HG03457 (cell line): ENCODE measurements around the gene STK35.

ENCODE experiments used
- ATAC-seq: cut with Tn5 transposase; IDR thresholded peaks from one replicate; pipeline ENCODE4 v1.9.1; 2021; ENCODE audit warnings: moderate number of reproducible peaks; ENCODE audit not compliant: unreplicated experiment

The STK35 gene

GRCh38 chr20:2103461-2104153 lies 2.0 kb downstream of the STK35 start:
- ATAC-seq, result no peak

- ATAC-seq, result no peak
These were observed 2.6 kb downstream of the STK35 start for GRCh38 chr20:2104236-2104635.

- no peak for ATAC-seq
These were observed 6.9 kb downstream of the STK35 start for GRCh38 chr20:2108498-2108897.

- ATAC-seq, result no peak
These were observed 7.4 kb downstream of the STK35 start for GRCh38 chr20:2108987-2109386.

- ATAC-seq, result no peak
These were observed 8.0 kb downstream of the STK35 start for GRCh38 chr20:2109425-2110210.

GRCh38 chr20:2112910-2113309 lies 11.3 kb downstream of the STK35 start:
- ATAC-seq, result no peak

- no peak for ATAC-seq
These were observed 12.7 kb downstream of the STK35 start for GRCh38 chr20:2114127-2114959.

GRCh38 chr20:2114990-2115681 lies 13.5 kb downstream of the STK35 start:
- ATAC-seq, result no peak

- ATAC-seq, result no peak
These were observed 14.7 kb downstream of the STK35 start for GRCh38 chr20:2116170-2116940.

- no peak for ATAC-seq
These were observed 17.2 kb downstream of the STK35 start for GRCh38 chr20:2118783-2119182.

GRCh38 chr20:2122936-2123335 lies 21.3 kb downstream of the STK35 start:
- ATAC-seq, result no peak

GRCh38 chr20:2123720-2124119 lies 22.1 kb downstream of the STK35 start:
- no peak for ATAC-seq

- ATAC-seq, result no peak
These were observed 23.1 kb downstream of the STK35 start for GRCh38 chr20:2124564-2125213.

- no peak for ATAC-seq
These were observed 24.0 kb downstream of the STK35 start for GRCh38 chr20:2125474-2126112.

- ATAC-seq, result no peak
These were observed 25.6 kb downstream of the STK35 start for GRCh38 chr20:2127238-2127637.

- no peak for ATAC-seq
These were observed 26.9 kb downstream of the STK35 start for GRCh38 chr20:2128542-2128941.

GRCh38 chr20:2130062-2130591 lies 28.5 kb downstream of the STK35 start:
- ATAC-seq, result no peak

- ATAC-seq, result no peak
These were observed 29.1 kb downstream of the STK35 start for GRCh38 chr20:2130683-2131082.

- no peak for ATAC-seq
These were observed 29.7 kb downstream of the STK35 start for GRCh38 chr20:2131366-2131765.
